Measurements from ENCODE around the gene FILIP1L. TPM values are rescaled to one million over a fixed set of nuclear protein-coding genes. Genes with fewer than 3 reads are reported as not detected.

The FILIP1L gene
- total and polyA plus RNA-seq, 2 of the 8 experiments (the other 6 are each of a cell fraction or from before 2014, with no cell fraction given) = 0.06 to 0.09 TPM

- TF ChIP-seq USF2 (IDR thresholded peaks at IDR 0.05; ENCODE audit: low read length) = no peak
- no peak for TF ChIP-seq PHF8 (conservative IDR thresholded peaks at IDR 0.05; ENCODE audit: low read depth, low read length)
- TF ChIP-seq SIN3A (conservative IDR thresholded peaks at IDR 0.05 in 1 of 2, IDR thresholded peaks at IDR 0.05 in 1 of 2; ENCODE audit: low read depth in 1 of 2, low read length in 2 of 2) = no peak
These were observed 9.4 kb downstream of the FILIP1L start (continued) for GRCh38 chr3:100104817-100105413.

All from H1 (cell line).